Esophagus squamous epithelium (tissue), 4 donors: Measurements from ENCODE around the gene SLC16A11.
"Not testable (repeated sequence)": the region's sequence is repeated elsewhere in the genome, so short reads cannot be mapped to it uniquely, and the experiment has no call there.

ENCODE experiments used
- POLR2A ChIP-seq, 4 donors: fragments of 450-650 bp; IDR thresholded peaks; one replicate each; pipeline ENCODE4 v1.6.1; 2017; ENCODE audit warnings: antibody characterized with exemption in 4 of 4, mild to moderate bottlenecking in 4 of 4, moderate library complexity in 3 of 4
- TF ChIP-seq, protein P1 (sequence below), 6 experiments: fragments of 450-650 bp in 4 of 6; fragments of 200-600 bp in 2 of 6; sonication (generic) in 2 of 6; IDR thresholded peaks; one replicate each; pipeline ENCODE4 v1.5.1; 2016 to 2019; ENCODE audit warnings: antibody characterized with exemption in 6 of 6, mild to moderate bottlenecking in 4 of 6, moderate library complexity in 4 of 6

GRCh38 chr17:7050583-7050982 is 6.7 kb upstream of the SLC16A11 start:
- TF ChIP-seq, protein P1, sequence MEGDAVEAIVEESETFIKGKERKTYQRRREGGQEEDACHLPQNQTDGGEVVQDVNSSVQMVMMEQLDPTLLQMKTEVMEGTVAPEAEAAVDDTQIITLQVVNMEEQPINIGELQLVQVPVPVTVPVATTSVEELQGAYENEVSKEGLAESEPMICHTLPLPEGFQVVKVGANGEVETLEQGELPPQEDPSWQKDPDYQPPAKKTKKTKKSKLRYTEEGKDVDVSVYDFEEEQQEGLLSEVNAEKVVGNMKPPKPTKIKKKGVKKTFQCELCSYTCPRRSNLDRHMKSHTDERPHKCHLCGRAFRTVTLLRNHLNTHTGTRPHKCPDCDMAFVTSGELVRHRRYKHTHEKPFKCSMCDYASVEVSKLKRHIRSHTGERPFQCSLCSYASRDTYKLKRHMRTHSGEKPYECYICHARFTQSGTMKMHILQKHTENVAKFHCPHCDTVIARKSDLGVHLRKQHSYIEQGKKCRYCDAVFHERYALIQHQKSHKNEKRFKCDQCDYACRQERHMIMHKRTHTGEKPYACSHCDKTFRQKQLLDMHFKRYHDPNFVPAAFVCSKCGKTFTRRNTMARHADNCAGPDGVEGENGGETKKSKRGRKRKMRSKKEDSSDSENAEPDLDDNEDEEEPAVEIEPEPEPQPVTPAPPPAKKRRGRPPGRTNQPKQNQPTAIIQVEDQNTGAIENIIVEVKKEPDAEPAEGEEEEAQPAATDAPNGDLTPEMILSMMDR (IDR thresholded peaks at IDR 0.05), result not testable (repeated sequence)
- not testable (repeated sequence) for TF ChIP-seq POLR2A (IDR thresholded peaks at IDR 0.05)
